NCI-H128 (cell line): ENCODE data around the gene HNRNPA2B1.
"Not testable (repeated sequence)": the region's sequence is repeated elsewhere in the genome, so short reads cannot be mapped to it uniquely, and the experiment has no call there.

Source experiments
- DNase-seq: peaks from one replicate; lab custom pipeline; 2025; ENCODE audit not compliant: unreplicated experiment; lab: John Stamatoyannopoulos, UW

HNRNPA2B1 gene

DNA sequence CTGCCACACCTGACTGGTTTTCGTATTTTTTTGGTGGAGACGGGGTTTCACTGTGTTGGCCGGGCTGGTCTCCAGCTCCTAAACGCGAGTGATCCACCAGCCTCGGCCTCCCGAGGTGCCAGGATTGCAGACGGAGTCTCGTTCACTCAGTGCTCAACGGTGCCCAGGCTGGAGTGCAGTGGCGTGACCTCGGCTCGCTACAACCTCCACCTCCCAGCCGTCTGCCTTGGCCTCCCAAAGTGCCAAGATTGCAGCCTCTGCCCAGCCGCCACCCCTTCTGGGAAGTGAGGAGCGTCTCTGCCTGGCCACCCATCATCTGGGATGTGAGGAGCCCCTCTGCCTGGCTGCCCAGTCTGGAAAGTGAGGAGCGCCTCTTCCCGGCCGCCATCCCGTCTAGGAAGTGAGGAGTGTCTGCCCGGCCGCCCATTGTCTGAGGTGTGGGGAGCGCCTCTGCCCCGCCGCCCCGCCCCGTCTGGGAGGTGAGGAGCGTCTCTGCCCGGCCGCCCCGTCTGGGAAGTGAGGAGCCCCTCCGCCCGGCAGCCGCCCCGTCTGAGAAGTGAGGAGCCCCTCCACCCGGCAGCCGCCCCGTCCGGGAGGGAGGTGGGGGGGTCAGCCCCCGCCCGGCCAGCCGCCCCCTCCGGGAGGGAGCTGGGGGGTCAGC is 52.8 kb downstream of the HNRNPA2B1 start:
- not testable (repeated sequence) for DNase-seq

- DNase-seq: no peak
These were observed 53.5 kb downstream of the HNRNPA2B1 start for GRCh38 chr7:26147030-26147429.

GRCh38 chr7:26145238-26145637 is 55.3 kb downstream of the HNRNPA2B1 start:
- DNase-seq: no peak

DNA sequence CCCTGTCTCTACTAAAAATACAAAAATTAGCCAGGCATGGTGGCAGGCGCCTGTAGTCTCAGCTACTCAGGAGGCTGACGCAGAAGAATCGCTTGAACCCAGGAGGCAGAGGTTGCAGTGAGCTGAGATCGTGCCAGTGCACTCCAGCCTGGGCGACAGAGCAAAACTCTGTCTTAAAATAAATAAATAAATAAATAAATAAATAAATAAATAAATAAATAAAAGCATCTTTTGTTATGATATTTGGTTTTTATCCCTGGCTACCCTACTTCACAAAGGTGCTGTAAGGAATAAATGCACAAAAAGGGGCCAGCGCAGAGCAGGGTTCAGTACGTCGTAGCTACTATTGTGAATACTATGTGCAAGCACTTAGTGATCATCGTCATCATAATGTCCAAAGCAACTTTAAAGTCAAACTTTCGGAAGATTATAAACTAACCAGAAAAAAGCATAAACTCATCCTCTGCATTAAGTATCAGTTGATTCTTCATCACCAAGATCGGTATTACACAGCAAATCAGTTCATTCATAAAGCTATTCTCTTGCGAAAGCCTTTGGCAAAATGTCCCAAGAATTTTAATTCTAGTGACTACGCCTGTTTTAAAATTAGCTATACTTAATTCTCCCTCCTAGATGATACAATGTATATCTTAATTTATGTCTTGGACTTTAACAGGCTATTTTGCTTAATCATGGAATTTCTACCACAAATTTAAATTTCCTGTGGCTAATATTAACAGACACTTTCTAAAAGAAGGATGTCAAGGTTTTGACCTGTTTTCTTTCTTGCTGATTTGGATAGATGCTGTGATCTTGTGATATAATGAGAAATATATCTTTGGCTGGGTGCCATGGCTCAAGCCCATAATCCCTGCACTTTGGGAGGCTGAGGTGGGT is 56.1 kb downstream of the HNRNPA2B1 start:
- DNase-seq: no peak

- DNase-seq: no peak
These were observed 57.1 kb downstream of the HNRNPA2B1 start for GRCh38 chr7:26143298-26144048.

GRCh38 chr7:26141077-26141476 is 59.5 kb downstream of the HNRNPA2B1 start:
- DNase-seq: no peak

DNA sequence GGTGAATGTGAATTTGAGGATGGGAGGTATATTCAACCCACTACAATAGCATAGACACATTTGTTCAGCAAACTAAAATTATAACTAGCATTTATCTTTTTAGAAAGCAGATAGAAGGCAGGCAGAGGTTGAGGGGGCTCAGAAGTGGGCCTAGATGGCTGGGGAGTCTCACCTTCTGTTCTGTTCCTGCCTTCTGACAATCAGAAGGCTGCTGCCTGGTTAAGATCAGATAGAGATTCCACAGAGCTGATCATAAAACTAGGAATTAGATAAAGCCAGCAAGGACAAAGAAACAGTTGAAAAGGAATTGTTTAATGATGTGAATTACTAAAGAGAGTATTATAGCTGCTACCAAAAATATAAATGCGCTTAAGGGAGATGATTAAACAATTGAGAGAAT is 60.2 kb downstream of the HNRNPA2B1 start:
- DNase-seq: no peak
